Astrocyte of the cerebellum (primary cell): ENCODE measurements around the gene AJM1.

ENCODE experiments used
- DNase-seq: peaks from one replicate; pipeline ENCODE4 v3.0.0-alpha.2; 2011; ENCODE audit warnings: low read depth
- H3K4me3 ChIP-seq: 2 replicates; pipeline ENCODE4 v1.5.1; 2011; ENCODE audit warnings: mild to moderate bottlenecking, low read depth, low read length, moderate library complexity
- in situ Hi-C: cut with HindIII; loops from 2 replicates; pipeline ENCODE4 v1.10.0; 2017; ENCODE audit warnings: low sequenced_read_pairs
- TF ChIP-seq, protein P1 (sequence below): IDR thresholded peaks from 2 replicates; pipeline ENCODE4 v1.5.1; 2012; ENCODE audit warnings: low read length, low read depth, moderate library complexity, mild to moderate bottlenecking; ENCODE audit errors: missing control alignments

AJM1 gene

DNA sequence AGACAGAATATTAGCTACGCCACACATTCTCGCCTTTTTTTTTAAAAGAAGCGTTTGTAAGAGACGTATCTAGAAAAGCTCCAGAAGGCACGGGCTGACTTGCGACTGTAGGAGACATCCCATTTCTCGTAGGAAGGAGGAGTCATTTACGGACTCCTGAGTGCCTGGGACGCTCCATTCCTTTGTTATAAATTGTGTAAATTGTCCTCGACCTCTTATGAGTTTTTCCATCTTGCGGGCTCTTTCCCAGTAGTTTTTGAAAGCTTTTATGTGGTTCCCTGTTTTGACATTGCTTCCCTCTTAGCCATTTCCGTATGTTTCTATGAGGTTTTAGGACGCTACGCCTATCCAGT, 33.5 kb upstream of the AJM1 start:
- no peak for DNase-seq

DNA sequence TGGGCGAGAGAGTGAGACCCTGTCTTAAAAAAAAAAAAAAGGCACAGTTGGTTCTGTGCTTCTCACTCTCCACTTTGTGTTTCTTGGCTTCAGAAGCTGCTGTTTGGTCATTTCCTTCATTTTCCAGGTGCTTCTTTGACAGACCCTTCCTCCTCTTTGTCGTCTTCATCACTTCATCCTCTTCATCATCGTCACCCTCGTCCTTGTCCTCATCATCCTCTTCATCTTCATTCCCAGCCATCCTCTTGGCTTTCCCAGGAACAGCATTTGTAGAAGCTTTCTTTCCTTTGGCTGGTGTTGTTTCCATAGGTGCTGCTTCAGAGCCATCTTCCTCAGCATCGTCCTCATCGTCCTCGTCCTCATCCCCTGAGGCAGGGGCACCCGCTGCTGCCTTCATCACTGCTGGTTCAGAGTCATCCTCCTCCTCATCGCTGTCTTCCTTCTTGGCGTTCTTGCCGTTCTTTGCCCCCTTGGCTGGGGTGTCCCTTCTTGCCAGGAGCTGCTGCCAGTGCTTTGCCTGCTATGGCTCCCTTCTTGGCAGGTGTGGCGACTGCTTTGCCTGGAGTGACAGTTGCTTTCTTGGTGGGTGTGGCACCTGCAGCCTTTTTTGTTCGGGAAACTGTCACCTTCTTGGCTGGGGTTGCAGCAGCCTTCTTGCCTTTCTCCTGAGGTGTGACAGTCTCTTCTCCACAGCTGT, 27.4 kb upstream of the AJM1 start:
- TF ChIP-seq, protein P1, sequence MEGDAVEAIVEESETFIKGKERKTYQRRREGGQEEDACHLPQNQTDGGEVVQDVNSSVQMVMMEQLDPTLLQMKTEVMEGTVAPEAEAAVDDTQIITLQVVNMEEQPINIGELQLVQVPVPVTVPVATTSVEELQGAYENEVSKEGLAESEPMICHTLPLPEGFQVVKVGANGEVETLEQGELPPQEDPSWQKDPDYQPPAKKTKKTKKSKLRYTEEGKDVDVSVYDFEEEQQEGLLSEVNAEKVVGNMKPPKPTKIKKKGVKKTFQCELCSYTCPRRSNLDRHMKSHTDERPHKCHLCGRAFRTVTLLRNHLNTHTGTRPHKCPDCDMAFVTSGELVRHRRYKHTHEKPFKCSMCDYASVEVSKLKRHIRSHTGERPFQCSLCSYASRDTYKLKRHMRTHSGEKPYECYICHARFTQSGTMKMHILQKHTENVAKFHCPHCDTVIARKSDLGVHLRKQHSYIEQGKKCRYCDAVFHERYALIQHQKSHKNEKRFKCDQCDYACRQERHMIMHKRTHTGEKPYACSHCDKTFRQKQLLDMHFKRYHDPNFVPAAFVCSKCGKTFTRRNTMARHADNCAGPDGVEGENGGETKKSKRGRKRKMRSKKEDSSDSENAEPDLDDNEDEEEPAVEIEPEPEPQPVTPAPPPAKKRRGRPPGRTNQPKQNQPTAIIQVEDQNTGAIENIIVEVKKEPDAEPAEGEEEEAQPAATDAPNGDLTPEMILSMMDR: no peak
- in situ Hi-C loops: loop anchor here (10.0 kb wide), 1 partner anchor 70 kb away; the partner anchor contains the start of gene TRAF2

More for the DNA sequence above, 33.5 kb upstream of the AJM1 start:
- in situ Hi-C loops: no loop called here
- peak overlapping the region; percentile 86 for H3K4me3 ChIP-seq
- TF ChIP-seq, protein P1: no peak

DNA sequence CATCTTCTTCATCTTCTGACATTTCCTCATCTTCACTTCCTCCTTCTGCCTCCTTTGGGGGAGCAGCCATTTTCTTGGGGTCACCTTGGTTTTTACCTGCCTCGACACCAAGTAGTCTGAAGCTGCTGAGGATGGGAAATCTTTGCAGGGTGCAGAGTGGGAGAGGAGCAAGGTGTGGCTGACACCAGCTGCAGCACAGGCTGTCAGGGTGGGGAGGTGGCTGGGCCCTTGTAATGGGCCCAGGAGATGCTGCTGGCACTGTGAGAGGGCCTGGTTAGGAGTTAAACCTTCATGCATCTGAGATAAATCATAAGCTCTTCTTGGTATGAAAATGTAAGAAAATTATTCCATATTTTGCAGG, 26.9 kb upstream of the AJM1 start:
- H3K4me3 ChIP-seq: no peak overlapping the region
- TF ChIP-seq, protein P1: no peak
- DNase-seq: no peak
- in situ Hi-C loops: loop anchor here (10.0 kb wide), 1 partner anchor 69 kb away; the partner anchor contains the start of gene TRAF2

More for the DNA sequence above, 27.4 kb upstream of the AJM1 start:
- no peak for DNase-seq
- no peak overlapping the region for H3K4me3 ChIP-seq

DNA sequence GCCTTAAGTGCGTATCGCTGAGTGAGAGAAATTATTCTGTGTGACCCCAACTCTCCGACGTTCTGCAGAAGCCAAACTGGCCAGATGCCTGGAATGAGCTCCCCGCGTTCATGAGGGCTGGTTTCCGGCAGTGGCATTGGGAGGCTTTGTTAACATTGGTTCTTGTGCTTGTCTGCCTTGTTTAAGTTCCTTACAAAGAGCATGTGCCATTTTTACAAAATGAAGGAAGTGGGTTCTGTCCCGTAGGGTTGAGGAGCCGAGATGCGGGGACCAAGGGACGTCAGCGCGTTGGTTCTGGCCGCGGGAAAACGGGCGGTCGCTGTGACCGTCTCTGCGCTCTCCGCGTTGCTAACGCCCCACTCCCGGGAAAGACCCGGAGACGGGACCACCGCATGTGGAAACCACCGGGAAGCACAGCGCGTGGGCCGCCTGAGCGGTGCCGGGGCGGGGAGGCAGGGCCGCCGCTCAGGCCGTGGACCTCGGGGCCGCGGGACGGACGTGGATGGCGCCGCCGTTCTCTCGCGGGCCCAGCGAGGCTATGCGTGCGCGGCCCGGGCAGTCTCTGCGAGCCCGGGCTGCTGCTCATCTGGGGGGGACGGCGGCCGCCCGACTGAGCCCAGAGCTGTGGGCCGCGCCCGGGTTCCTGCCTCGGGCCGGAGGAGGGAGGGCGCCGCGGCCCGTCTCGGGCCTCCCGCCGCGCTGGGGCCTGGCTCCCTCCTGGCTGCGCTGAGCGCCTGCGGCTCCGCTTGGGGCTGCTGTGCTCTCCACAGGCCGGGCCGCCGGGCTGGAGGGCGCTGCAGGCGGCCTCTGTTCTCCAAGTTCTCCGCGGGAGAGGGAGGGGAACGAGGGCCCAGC, 21.1 kb upstream of the AJM1 start:
- no peak for DNase-seq
- in situ Hi-C loops: no loop called here
- H3K4me3 ChIP-seq: peak overlapping the region; percentile 26
- TF ChIP-seq, protein P1: no peak

DNA sequence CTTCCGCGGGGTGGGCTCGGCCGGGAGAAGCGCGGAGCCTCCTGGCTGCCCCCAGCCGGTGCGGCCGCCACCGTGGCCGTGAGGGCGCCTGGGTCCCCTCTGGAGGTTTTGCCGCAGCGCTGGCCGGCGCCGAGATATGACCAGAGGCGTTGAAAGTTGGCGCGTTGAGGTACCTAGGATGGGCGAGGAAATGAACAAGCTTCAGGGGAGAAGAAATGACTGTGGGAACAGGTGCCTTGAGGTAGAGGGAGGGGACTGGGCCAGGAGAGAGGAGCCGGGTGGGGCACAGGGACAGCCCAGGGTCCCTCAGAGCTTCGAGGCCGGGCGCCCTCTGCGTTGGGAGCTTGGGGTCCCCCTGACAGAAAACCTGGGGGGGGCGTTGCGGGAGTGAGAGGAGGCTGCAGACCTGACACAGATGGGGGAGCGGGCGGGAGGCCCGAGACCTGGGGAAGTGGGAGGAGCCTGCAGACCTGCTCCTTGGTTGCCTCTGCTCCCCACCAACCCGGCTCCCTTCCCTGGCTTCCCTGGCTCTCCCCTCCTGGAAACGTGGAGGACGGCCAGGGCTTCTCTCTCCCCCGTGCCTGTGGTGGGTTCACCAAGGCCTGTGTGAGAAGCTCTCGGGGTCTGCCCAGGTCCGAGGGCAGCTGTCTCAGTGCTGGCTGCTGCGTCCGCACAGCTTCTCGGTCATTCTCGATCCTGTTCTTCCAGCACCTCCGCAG, 20.3 kb upstream of the AJM1 start:
- in situ Hi-C loops: no loop called here
- H3K4me3 ChIP-seq: peak overlapping the region; percentile 26
- TF ChIP-seq, protein P1: no peak
- DNase-seq: no peak
